Neutrophil (primary cell): ENCODE results near the gene FBXO24.
"Not testable (repeated sequence)": the region's sequence is repeated elsewhere in the genome, so short reads cannot be mapped to it uniquely, and the experiment has no call there.

ENCODE experiments used
- H3K27ac ChIP-seq: fragments of 200-600 bp; sonication (generic); 2 replicates; pipeline ENCODE4 v1.5.1; 2016; ENCODE audit warnings: mild to moderate bottlenecking, moderate library complexity
- H3K27me3 ChIP-seq: fragments of 200-600 bp; sonication (generic); 2 replicates; pipeline ENCODE4 v1.6.0; 2016; ENCODE audit warnings: mild to moderate bottlenecking
- H3K36me3 ChIP-seq: fragments of 200-600 bp; sonication (generic); 2 replicates; pipeline ENCODE4 v1.5.1; 2017
- H3K4me1 ChIP-seq, 2 experiments: fragments of 200-600 bp in 1 of 2; sonication (generic) in 1 of 2; 1 replicate in 1 of 2; 2 replicates in 1 of 2; pipeline versions ENCODE4 v1.5.1 to v1.6.1; 2013 to 2016; ENCODE audit warnings: low read depth in 1 of 2, low read length in 1 of 2, mild to moderate bottlenecking in 1 of 2, moderate library complexity in 1 of 2; ENCODE audit not compliant: control insufficient read depth in 1 of 2, insufficient read depth in 1 of 2
- H3K4me3 ChIP-seq, 2 experiments: fragments of 200-600 bp in 1 of 2; sonication (generic) in 1 of 2; 1 replicate in 1 of 2; 2 replicates in 1 of 2; pipeline ENCODE4 v1.5.1; 2013 to 2016; ENCODE audit warnings: low read depth in 1 of 2, low read length in 1 of 2, mild to moderate bottlenecking in 1 of 2, moderate library complexity in 1 of 2
- H3K9me3 ChIP-seq: fragments of 200-600 bp; sonication (generic); 2 replicates; pipeline ENCODE4 v1.5.1; 2016
- TF ChIP-seq, protein P1 (sequence below): fragments of 200-600 bp; sonication (generic); IDR thresholded peaks from 2 replicates; pipeline ENCODE4 v1.5.1; 2016; ENCODE audit warnings: antibody characterized with exemption

Gene FBXO24, protein sequence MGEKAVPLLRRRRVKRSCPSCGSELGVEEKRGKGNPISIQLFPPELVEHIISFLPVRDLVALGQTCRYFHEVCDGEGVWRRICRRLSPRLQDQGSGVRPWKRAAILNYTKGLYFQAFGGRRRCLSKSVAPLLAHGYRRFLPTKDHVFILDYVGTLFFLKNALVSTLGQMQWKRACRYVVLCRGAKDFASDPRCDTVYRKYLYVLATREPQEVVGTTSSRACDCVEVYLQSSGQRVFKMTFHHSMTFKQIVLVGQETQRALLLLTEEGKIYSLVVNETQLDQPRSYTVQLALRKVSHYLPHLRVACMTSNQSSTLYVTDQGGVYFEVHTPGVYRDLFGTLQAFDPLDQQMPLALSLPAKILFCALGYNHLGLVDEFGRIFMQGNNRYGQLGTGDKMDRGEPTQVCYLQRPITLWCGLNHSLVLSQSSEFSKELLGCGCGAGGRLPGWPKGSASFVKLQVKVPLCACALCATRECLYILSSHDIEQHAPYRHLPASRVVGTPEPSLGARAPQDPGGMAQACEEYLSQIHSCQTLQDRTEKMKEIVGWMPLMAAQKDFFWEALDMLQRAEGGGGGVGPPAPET

DNA sequence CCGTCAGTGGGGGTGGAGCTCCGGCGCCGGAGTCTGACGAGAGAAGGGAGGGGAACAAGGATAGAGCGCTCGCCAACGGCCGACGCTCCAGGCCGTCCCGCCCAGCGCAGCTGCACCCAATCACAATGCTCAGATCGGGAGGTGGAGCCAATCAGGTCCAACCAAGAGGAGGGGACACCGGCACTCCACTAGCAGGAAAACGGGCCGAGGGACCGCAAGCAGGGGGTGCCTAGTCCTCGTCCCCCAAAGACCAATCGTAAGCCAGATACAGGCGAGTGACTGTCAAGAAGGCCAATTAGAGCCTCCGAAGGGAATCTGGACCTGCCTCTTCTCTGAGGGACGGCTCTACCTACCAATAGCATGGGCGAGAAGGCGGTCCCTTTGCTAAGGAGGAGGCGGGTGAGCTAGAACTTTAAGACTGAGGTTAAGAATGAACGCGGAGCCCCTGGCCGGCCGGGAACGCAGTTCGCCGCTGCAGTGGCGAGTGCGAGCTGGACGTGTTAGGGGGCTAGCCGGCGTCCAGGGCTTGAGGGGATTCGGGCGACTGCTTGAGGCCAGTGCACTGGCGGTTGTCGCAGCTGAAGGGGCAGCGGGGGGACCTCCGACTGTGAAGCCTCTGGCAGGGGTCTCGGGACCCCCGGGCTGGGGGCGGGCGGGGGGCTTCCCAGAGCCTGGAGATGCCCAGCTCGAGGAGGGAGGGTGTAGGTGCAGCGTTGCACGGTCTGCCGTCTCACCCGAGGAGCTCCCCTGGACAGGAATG is at the start of gene FBXO24:
Gene FBXO24, plus strand, starts transcription at position 63 of the 760 bp plus-strand sequence. Its CDS starts 298 bp downstream, at position 361.
- peaks cover 12% of the 10 kb centered on the region for H3K36me3 ChIP-seq
- H3K9me3 ChIP-seq, result no peaks in the 10 kb centered on the region
- peaks cover 25% of the 10 kb centered on the region for H3K27me3 ChIP-seq
- peak within 1 kb of the TSS; percentile 95 for H3K27ac ChIP-seq
- peak within 1 kb of the TSS; percentile 85 to 87 for H3K4me3 ChIP-seq
- TF ChIP-seq, protein P1, sequence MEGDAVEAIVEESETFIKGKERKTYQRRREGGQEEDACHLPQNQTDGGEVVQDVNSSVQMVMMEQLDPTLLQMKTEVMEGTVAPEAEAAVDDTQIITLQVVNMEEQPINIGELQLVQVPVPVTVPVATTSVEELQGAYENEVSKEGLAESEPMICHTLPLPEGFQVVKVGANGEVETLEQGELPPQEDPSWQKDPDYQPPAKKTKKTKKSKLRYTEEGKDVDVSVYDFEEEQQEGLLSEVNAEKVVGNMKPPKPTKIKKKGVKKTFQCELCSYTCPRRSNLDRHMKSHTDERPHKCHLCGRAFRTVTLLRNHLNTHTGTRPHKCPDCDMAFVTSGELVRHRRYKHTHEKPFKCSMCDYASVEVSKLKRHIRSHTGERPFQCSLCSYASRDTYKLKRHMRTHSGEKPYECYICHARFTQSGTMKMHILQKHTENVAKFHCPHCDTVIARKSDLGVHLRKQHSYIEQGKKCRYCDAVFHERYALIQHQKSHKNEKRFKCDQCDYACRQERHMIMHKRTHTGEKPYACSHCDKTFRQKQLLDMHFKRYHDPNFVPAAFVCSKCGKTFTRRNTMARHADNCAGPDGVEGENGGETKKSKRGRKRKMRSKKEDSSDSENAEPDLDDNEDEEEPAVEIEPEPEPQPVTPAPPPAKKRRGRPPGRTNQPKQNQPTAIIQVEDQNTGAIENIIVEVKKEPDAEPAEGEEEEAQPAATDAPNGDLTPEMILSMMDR, result no peak
- peaks cover 30 to 47% of the 10 kb centered on the region in 2 experiments for H3K4me1 ChIP-seq

DNA sequence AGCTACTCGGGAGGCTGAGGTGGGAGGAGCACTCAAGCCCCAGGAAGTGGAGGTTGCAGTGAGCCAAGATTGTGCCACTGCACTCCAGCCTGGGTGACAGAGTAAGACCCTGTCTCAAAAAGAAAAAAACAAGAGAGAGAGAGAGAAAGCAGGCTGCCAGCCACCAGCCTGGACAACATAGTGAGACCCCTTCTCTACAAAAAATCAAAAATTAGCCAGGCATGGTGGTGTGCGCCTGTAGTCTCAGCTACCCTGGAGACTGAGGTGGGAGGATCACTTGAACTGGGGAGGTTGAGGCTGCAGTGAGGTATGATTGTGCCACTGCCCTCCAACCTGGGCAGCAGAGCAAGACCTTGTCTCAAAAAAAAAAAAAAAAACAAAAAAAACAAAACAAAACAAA is 49.4 kb upstream of the FBXO24 start:
- H3K9me3 ChIP-seq, H3K27ac ChIP-seq, H3K36me3 ChIP-seq, H3K4me3 ChIP-seq: not testable (repeated sequence)
- peaks cover 16% of the 10 kb centered on the region for H3K27me3 ChIP-seq
- peaks cover 13 to 20% of the 10 kb centered on the region in 2 experiments for H3K4me1 ChIP-seq

DNA sequence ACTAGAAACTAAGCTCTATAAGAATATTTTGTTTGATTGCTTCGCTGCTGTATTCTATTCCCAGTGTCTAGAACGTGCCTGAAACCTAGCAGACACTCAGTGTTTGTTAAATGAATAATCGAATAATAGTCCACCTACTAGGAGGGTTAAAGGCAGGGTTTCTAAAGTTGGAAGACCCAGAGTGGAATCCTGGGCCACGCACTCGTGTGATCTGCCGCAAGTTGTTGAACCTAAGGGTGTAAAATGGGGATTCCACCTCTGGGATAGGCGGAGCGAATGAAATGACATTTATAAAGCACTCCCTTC is 47.8 kb upstream of the FBXO24 start:
- Histone ChIP-seq H3K9me3 (no peaks in the 10 kb centered on the region), H3K4me1 (peaks cover 13 to 20% of the 10 kb centered on the region in 2 experiments), H3K36me3 (no peaks in the 10 kb centered on the region), H3K27ac (peak overlapping the region; percentile 51), H3K27me3 (peaks cover 12% of the 10 kb centered on the region), H3K4me3 (peak overlapping the region; percentile 76 to 94)
- TF ChIP-seq, protein P1, result no peak

DNA sequence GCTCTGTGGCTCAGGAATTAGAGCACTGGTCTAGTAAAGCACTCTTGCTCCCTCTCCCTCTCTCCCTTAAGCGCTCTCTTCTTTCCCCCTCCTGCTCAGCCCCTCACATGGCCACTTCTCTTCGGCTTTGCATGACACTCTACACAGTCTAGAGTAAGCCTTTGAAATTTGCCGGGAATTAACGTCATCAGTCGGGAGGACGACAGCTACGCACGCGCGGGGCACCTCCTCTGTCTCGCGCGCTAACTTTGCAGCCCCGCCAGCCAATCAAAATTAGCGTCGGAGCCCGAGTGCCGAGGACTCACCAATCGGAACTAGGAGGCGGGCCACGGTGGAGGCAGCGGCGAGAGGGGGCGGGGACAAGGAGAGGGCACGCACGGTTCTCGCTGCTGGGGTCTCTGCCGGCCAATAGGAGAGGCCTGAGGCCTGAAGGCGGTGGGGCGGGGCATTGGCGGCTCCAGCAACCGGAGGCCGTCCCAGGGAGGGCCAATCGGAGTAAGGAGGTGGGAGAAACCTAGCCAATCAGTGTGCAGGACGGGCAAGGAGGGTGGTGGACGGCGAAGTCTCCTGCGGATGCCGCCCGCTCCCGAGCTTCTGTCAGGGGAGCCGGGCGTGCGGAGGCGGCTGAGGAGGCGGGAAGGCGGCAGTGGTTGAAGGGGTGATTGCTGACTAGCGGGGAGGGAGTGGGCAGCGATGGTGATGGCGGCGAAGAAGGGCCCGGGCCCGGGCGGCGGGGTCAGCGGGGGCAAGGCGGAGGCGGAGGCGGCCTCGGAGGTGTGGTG is 47.3 kb upstream of the FBXO24 start, which contains the start of gene AGFG2:
Gene AGFG2, plus strand, starts transcription at position 550 of the 782 bp plus-strand sequence. Its CDS starts 144 bp downstream, at position 694.
- H3K4me3 ChIP-seq, result peak within 1 kb of the TSS; percentile 76 to 94
- peaks cover 8% of the 10 kb centered on the region for H3K27me3 ChIP-seq
- no peaks in the 10 kb centered on the region for H3K36me3 ChIP-seq
- peaks cover 13 to 20% of the 10 kb centered on the region in 2 experiments for H3K4me1 ChIP-seq
- H3K9me3 ChIP-seq, result no peaks in the 10 kb centered on the region
- H3K27ac ChIP-seq, result peak within 1 kb of the TSS; percentile 51
- TF ChIP-seq, protein P1, result peak; percentile 34

DNA sequence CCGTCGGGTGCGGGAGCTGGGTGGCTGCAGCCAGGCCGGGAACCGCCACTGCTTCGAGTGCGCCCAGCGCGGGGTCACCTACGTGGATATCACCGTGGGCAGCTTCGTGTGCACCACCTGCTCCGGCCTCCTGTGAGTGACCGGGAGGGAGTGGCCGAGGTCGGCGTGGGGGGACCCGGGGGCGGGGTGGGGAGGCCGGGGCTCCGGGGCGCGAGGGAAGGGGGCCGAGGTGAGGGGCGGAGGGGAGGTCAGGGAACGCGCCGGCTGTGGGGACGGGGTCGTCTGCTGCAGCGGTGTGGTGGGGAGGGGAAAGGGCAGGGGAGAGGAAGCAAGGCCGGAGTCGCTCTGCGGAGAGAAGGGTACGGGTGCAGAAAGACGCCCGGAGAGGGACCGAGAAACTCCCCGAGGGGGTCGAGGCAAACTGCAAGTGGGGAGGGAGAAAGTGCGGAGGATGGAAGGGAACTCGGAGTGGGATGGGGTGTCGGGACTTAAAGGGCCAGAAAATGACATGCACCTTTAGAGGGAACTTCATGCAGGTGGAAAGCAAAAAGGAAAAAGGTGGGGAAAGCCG is 46.6 kb upstream of the FBXO24 start:
- Histone ChIP-seq H3K27ac (peak overlapping the region; percentile 51), H3K9me3 (no peaks in the 10 kb centered on the region)

More for the DNA sequence above, 46.6 kb upstream of the FBXO24 start:
- TF ChIP-seq, protein P1, result no peak
- peaks cover 13 to 20% of the 10 kb centered on the region in 2 experiments for H3K4me1 ChIP-seq
- no peaks in the 10 kb centered on the region for H3K36me3 ChIP-seq
- peaks cover 8% of the 10 kb centered on the region for H3K27me3 ChIP-seq
- peak overlapping the region; percentile 76 to 94 for H3K4me3 ChIP-seq
